NCI-H2107 treated with DMSO at 0.1 percent for 48 hours (cell line): Measurements from ENCODE around the gene SLC7A14.
"Not testable (repeated sequence)": the region's sequence is repeated elsewhere in the genome, so short reads cannot be mapped to it uniquely, and the experiment has no call there.

ENCODE experiments used
- DNase-seq: peaks from one replicate; lab custom pipeline; 2025; ENCODE audit not compliant: unreplicated experiment; lab: John Stamatoyannopoulos, UW

SLC7A14 gene

GRCh38 chr3:170594528-170594927 is 8.7 kb upstream of the SLC7A14 start:
- no peak for DNase-seq

GRCh38 chr3:170593634-170594033 is 7.8 kb upstream of the SLC7A14 start:
- DNase-seq = no peak

- peak; percentile 33 for DNase-seq
Measured at GRCh38 chr3:170589113-170589512, 3.2 kb upstream of the SLC7A14 start.

- DNase-seq = peak; percentile 41
Measured at GRCh38 chr3:170585008-170585936, 603 bp downstream of the SLC7A14 start.

- no peak for DNase-seq
Measured at GRCh38 chr3:170584585-170585007, 1.3 kb downstream of the SLC7A14 start.

- DNase-seq = no peak
Measured at GRCh38 chr3:170579646-170580045, 6.2 kb downstream of the SLC7A14 start.

GRCh38 chr3:170572665-170573253 is 13.1 kb downstream of the SLC7A14 start:
- no peak for DNase-seq

GRCh38 chr3:170567598-170567997 is 18.3 kb downstream of the SLC7A14 start:
- DNase-seq = not testable (repeated sequence)

GRCh38 chr3:170566413-170566812 is 19.5 kb downstream of the SLC7A14 start:
- no peak for DNase-seq

GRCh38 chr3:170565495-170565894 is 20.4 kb downstream of the SLC7A14 start:
- DNase-seq = no peak

- DNase-seq = no peak
Measured at GRCh38 chr3:170564664-170565063, 21.2 kb downstream of the SLC7A14 start.

- DNase-seq = no peak
Measured at GRCh38 chr3:170563712-170564423, 22.0 kb downstream of the SLC7A14 start.

GRCh38 chr3:170562080-170562479 is 23.8 kb downstream of the SLC7A14 start:
- no peak for DNase-seq

GRCh38 chr3:170560717-170561382 is 25.0 kb downstream of the SLC7A14 start:
- DNase-seq = no peak

- no peak for DNase-seq
Measured at GRCh38 chr3:170560296-170560695, 25.6 kb downstream of the SLC7A14 start.

- DNase-seq = no peak
Measured at GRCh38 chr3:170558427-170558826, 27.4 kb downstream of the SLC7A14 start.

GRCh38 chr3:170555329-170555728 is 30.5 kb downstream of the SLC7A14 start:
- no peak for DNase-seq

- DNase-seq = no peak
Measured at GRCh38 chr3:170553788-170554757, 31.8 kb downstream of the SLC7A14 start.

GRCh38 chr3:170551252-170551651 is 34.6 kb downstream of the SLC7A14 start:
- no peak for DNase-seq

GRCh38 chr3:170542704-170543103 is 43.2 kb downstream of the SLC7A14 start:
- no peak for DNase-seq
